BJ (cell line): Measurements from ENCODE around the gene TMEM87B. TPM values are rescaled to one million over a fixed set of nuclear protein-coding genes. Genes with fewer than 3 reads are reported as not detected.

Experiments
- CTCF ChIA-PET: fragments of 350-600 bp; formaldehyde crosslinking; extraction: SDS; loops from one replicate; lab custom pipeline; 2021; ENCODE audit warnings: antibody characterized with exemption, inconsistent platforms; lab: Yijun Ruan, JAX
- POLR2A ChIA-PET: fragments of 300-600 bp; sonication (Branson Sonifier 250); formaldehyde crosslinking; extraction: SDS; loops from one replicate; lab custom pipeline; 2021; ENCODE audit warnings: antibody characterized with exemption; lab: Charles Lee
- DNase-seq: peaks from one replicate; pipeline ENCODE4 v3.0.0-alpha.2; 2011; ENCODE audit warnings: low read depth
- H3K27me3 ChIP-seq: 2 replicates; pipeline ENCODE4 v1.6.0; 2011; ENCODE audit warnings: low read length; ENCODE audit not compliant: control insufficient read depth, insufficient read depth
- H3K36me3 ChIP-seq: 2 replicates; pipeline ENCODE4 v1.5.1; 2011; ENCODE audit warnings: low read length; ENCODE audit not compliant: control insufficient read depth, insufficient read depth
- H3K4me3 ChIP-seq: 2 replicates; pipeline ENCODE4 v1.5.1; 2011; ENCODE audit warnings: low read depth, mild to moderate bottlenecking, control low read depth, low read length
- polyA plus RNA-seq: library from polyadenylated mRNA; depleted of rRNA; stranded (reverse); fragments of >200 nt; gene quantifications from 2 replicates; pipeline ENCODE4 v1.2.3, GENCODE V29; 2011
- TF ChIP-seq, protein P1 (sequence below): IDR thresholded peaks from 2 replicates; pipeline ENCODE4 v1.5.1; 2011; ENCODE audit warnings: low read depth, mild to moderate bottlenecking, control low read depth, inconsistent platforms, low read length, moderate library complexity; ENCODE audit not compliant: insufficient read depth

Gene TMEM87B
- polyA plus RNA-seq, 1 experiment = 11.4 TPM

DNA sequence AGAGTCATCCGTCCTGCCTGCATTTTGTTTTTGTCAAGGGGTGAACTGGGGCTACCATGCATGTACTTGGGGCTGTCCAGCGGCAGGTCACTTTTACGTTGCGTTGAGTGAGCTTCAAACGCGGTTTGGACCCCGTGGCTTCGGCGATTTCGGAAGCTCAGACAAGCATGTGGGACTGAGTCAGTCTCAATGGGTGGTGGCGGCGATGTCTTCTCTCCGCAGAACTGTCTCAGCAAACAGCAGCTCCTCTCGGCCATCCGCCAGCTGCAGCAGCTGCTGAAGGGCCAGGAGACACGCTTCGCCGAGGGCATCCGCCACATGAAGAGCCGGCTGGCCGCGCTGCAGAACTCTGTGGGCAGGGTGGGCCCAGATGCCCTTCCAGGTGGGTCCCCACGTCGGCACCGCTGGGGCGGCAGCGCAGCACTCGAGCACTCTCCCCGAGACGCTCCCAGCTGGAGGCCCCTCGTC is 104.4 kb downstream of the TMEM87B start:
- no peak for DNase-seq
- no peaks in the 10 kb centered on the region for H3K27me3 ChIP-seq
- CTCF ChIA-PET = no interaction called here
- H3K36me3 ChIP-seq = no peaks in the 10 kb centered on the region; the same call in 1 of the 2 replicates
- no peak overlapping the region for H3K4me3 ChIP-seq
- POLR2A ChIA-PET = no interaction called here
- TF ChIP-seq, protein P1, sequence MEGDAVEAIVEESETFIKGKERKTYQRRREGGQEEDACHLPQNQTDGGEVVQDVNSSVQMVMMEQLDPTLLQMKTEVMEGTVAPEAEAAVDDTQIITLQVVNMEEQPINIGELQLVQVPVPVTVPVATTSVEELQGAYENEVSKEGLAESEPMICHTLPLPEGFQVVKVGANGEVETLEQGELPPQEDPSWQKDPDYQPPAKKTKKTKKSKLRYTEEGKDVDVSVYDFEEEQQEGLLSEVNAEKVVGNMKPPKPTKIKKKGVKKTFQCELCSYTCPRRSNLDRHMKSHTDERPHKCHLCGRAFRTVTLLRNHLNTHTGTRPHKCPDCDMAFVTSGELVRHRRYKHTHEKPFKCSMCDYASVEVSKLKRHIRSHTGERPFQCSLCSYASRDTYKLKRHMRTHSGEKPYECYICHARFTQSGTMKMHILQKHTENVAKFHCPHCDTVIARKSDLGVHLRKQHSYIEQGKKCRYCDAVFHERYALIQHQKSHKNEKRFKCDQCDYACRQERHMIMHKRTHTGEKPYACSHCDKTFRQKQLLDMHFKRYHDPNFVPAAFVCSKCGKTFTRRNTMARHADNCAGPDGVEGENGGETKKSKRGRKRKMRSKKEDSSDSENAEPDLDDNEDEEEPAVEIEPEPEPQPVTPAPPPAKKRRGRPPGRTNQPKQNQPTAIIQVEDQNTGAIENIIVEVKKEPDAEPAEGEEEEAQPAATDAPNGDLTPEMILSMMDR = no peak

DNA sequence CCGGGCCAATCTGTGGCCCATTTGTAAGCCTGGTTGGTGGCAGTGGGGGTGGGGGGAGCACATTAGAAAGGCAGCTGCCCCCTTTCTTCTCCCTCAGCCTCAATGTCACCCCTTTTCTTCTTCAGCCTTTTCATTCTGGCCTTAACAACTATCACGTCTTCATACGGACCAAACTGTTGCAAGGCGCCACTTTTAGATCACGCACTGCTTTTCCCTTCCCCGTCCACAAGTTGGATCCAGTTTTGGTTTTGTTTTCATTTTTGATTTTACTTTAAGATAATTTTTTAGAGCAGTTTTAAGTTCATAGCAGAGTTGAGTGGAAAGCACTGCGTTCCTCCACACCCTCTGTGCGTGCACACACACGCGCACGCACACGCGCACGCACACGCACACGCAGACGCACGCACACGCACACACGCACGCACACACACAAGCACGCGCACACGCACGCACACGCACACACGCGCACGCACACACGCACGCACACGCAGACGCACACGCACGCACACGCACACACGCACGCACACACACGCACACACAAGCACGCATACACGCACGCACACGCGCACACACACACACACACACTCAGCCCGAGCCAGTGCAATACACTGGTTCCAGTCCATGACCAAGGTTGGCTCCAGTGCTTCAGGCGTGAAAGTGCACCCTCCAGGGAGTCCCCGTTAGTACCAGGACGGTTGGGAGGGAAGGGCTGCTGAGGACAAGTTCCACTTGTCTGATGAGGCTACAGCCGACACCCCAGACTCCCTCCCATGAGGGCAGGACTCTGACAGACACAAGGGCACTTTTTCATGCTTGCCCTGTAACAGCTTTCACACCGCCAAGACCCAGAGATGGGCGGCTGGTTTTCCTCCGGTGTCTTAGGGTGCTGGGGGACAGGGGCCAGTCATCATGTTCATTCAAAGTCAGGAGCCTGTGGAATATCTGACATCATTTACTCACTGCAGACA is 105.5 kb downstream of the TMEM87B start:
- Histone ChIP-seq H3K36me3 (no peaks in the 10 kb centered on the region; the same call in 1 of the 2 replicates), H3K4me3 (no peak overlapping the region), H3K27me3 (no peaks in the 10 kb centered on the region)
- POLR2A ChIA-PET = no interaction called here
- CTCF ChIA-PET = no interaction called here
- no peak for DNase-seq
- TF ChIP-seq, protein P1 = no peak

DNA sequence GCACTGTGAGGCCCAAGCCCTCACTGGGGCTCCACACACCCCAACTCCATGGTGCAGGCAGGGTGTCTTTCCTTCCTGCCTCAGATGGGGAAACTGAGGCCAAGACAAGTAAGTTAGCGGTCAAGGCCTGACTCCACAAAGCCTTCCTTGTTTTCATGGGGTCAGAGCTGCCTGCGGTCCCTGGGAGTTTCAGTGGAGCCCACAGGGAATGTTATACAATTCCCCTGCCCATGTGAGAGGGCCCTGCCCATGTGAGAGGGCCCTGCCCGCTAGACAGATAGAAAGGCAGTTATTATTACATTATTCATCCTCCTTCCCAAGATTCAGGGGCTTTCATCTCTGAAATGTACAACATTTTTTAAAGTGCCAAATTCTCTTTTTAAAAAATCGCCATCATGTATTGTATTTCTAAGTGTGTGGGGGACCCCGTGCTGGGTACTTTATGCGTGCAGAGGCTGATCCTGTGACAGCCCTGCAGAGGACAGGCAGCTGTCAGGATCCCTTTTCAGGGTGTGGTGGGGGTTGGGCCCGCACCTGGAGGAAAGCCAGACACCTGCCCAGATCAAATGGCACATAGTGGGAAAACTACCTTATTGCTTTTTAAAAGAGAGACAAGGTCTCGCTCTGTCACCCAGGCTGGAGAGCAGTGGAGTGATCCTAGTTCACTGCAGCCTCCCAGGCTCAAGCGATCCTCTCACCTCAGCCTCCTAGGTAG is 106.5 kb downstream of the TMEM87B start:
- TF ChIP-seq, protein P1 = no peak

DNA sequence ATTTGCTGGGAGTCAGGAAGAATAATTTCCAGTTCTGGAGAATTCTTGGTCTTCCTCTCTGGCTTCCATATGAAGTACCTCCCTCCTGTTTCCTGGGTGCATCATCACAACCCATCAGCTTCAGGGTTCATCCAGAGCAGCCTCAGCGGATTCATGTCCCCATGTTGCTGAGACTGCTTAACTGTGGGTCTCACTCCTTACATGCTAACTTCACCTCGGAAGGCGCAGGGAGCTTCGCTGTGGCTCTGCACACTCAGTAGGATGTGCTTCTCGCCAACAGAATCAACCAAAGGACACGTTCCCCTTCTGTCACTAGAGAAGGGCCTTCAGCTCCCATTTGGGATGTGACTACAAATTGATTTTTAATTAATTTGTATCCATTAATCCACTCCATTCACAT is 107.3 kb downstream of the TMEM87B start:
- CTCF ChIA-PET = interaction anchor here (1.4 kb wide), 1 partner anchor 11 kb away, joined by 4 read pairs; no protein-coding TSS in a partner anchor
- H3K27me3 ChIP-seq = no peaks in the 10 kb centered on the region
- no peaks in the 10 kb centered on the region; the same call in 1 of the 2 replicates for H3K36me3 ChIP-seq
- DNase-seq = no peak
- POLR2A ChIA-PET = interaction anchor here (0.6 kb wide), 1 partner anchor 9 kb away, joined by 4 read pairs; no protein-coding TSS in a partner anchor
- no peak overlapping the region for H3K4me3 ChIP-seq
- TF ChIP-seq, protein P1 = no peak

More for the DNA sequence above, 106.5 kb downstream of the TMEM87B start:
- no peaks in the 10 kb centered on the region; the same call in 1 of the 2 replicates for H3K36me3 ChIP-seq
- H3K27me3 ChIP-seq = no peaks in the 10 kb centered on the region
- POLR2A ChIA-PET = no interaction called here
- CTCF ChIA-PET = no interaction called here
- no peak overlapping the region for H3K4me3 ChIP-seq
- DNase-seq = no peak
